ENCODE results near the gene ATG5. TPM values are rescaled to one million over a fixed set of nuclear protein-coding genes. Genes with fewer than 3 reads are reported as not detected.

The ATG5 gene
- total RNA-seq, 1 experiment from 2014 or later, result 26.9 TPM

GRCh38 chr6:106161311-106161874 is 164.2 kb downstream of the ATG5 start:
- Histone ChIP-seq H3K4me1 (no peaks in the 10 kb centered on the region), H3K9me3 (no peaks in the 10 kb centered on the region), H3K4me3 (ENCODE audit: low read depth, low read length) (no peak overlapping the region), H3K27me3 (replicated peaks; ENCODE audit: control insufficient read depth, insufficient read depth, low read length) (no peaks in the 10 kb centered on the region), H3K36me3 (ENCODE audit: control insufficient read depth, insufficient read depth, low read length) (no peaks in the 10 kb centered on the region)
- H3K27me3 Mint-ChIP-seq (ENCODE audit: insufficient read depth, unreplicated experiment), result no peaks in the 10 kb centered on the region
- no peak overlapping the region for H3K4me3 Mint-ChIP-seq (ENCODE audit: unreplicated experiment)
- H3K27ac Mint-ChIP-seq (ENCODE audit: unreplicated experiment), result no peak overlapping the region
- no peaks in the 10 kb centered on the region for H3K9me3 Mint-ChIP-seq (ENCODE audit: unreplicated experiment)
- no peak for DNase-seq
- ChIA-PET CTCF (no interaction called here), POLR2A (no interaction called here)
- no peak for TF ChIP-seq CTCF (IDR thresholded peaks at IDR 0.05; ENCODE audit: insufficient read depth in 1 of 2, low read depth in 1 of 2, low read length in 1 of 2, severe bottlenecking in 1 of 2, unreplicated experiment in 1 of 2)
- no peaks in the 10 kb centered on the region for H3K4me1 Mint-ChIP-seq (ENCODE audit: low read depth, unreplicated experiment)
- no TSS peak for BruUV-seq (replicated peaks)
- intact Hi-C loops (cut with micrococcal nuclease; ENCODE audit: unreplicated experiment), result no loop called here
- no peaks in the 10 kb centered on the region for H3K36me3 Mint-ChIP-seq (ENCODE audit: insufficient read depth, unreplicated experiment)

- ChIA-PET CTCF (no interaction called here), POLR2A (no interaction called here)
- H3K27ac Mint-ChIP-seq (ENCODE audit: unreplicated experiment), result no peak overlapping the region
- no peaks in the 10 kb centered on the region for H3K27me3 Mint-ChIP-seq (ENCODE audit: insufficient read depth, unreplicated experiment)
- Histone ChIP-seq H3K4me1 (no peaks in the 10 kb centered on the region), H3K36me3 (ENCODE audit: control insufficient read depth, insufficient read depth, low read length) (no peaks in the 10 kb centered on the region), H3K9me3 (no peaks in the 10 kb centered on the region), H3K4me3 (ENCODE audit: low read depth, low read length) (no peak overlapping the region), H3K27me3 (replicated peaks; ENCODE audit: control insufficient read depth, insufficient read depth, low read length) (no peaks in the 10 kb centered on the region)
- no peak overlapping the region for H3K4me3 Mint-ChIP-seq (ENCODE audit: unreplicated experiment)
- intact Hi-C loops (cut with micrococcal nuclease; ENCODE audit: unreplicated experiment), result no loop called here
- no TSS peak for BruUV-seq (replicated peaks)
- H3K36me3 Mint-ChIP-seq (ENCODE audit: insufficient read depth, unreplicated experiment), result no peaks in the 10 kb centered on the region
- H3K9me3 Mint-ChIP-seq (ENCODE audit: unreplicated experiment), result no peaks in the 10 kb centered on the region
- TF ChIP-seq CTCF (IDR thresholded peaks at IDR 0.05; ENCODE audit: insufficient read depth in 1 of 2, low read depth in 1 of 2, low read length in 1 of 2, severe bottlenecking in 1 of 2, unreplicated experiment in 1 of 2), result no peak
- H3K4me1 Mint-ChIP-seq (ENCODE audit: low read depth, unreplicated experiment), result no peaks in the 10 kb centered on the region
- no peak for DNase-seq
These were observed 165.4 kb downstream of the ATG5 start for GRCh38 chr6:106160189-106160588.

GRCh38 chr6:106159531-106159940 is 166.0 kb downstream of the ATG5 start:
- Mint-ChIP-seq H3K27ac (ENCODE audit: unreplicated experiment) (no peak overlapping the region), H3K9me3 (ENCODE audit: unreplicated experiment) (no peaks in the 10 kb centered on the region), H3K4me3 (ENCODE audit: unreplicated experiment) (no peak overlapping the region), H3K4me1 (ENCODE audit: low read depth, unreplicated experiment) (no peaks in the 10 kb centered on the region), H3K36me3 (ENCODE audit: insufficient read depth, unreplicated experiment) (no peaks in the 10 kb centered on the region), H3K27me3 (ENCODE audit: insufficient read depth, unreplicated experiment) (no peaks in the 10 kb centered on the region)
- CTCF ChIA-PET, result no interaction called here
- no peak overlapping the region for H3K4me3 ChIP-seq (ENCODE audit: low read depth, low read length)
- no peak for TF ChIP-seq CTCF (IDR thresholded peaks at IDR 0.05; ENCODE audit: insufficient read depth in 1 of 2, low read depth in 1 of 2, low read length in 1 of 2, severe bottlenecking in 1 of 2, unreplicated experiment in 1 of 2)
- H3K36me3 ChIP-seq (ENCODE audit: control insufficient read depth, insufficient read depth, low read length), result no peaks in the 10 kb centered on the region
- POLR2A ChIA-PET, result no interaction called here
- intact Hi-C loops (cut with micrococcal nuclease; ENCODE audit: unreplicated experiment), result no loop called here
- BruUV-seq (replicated peaks), result no TSS peak
- no peak for DNase-seq
- no peaks in the 10 kb centered on the region for H3K9me3 ChIP-seq
- no peaks in the 10 kb centered on the region for H3K27me3 ChIP-seq (replicated peaks; ENCODE audit: control insufficient read depth, insufficient read depth, low read length)
- no peaks in the 10 kb centered on the region for H3K4me1 ChIP-seq

Data from Caco-2 (cell line).